ENCODE measurements around the gene KRTCAP3.
A peak's percentile ranks its signal among the peaks of the same experiment; 100 is the strongest.

The KRTCAP3 gene

GRCh38 chr2:27485496-27485895, 43.3 kb downstream of the KRTCAP3 start:
- H3K36me3 ChIP-seq (ENCODE audit: control insufficient read depth, insufficient read depth, low read length) = peaks cover 17% of the 10 kb centered on the region
- H3K4me3 ChIP-seq (ENCODE audit: extremely low read depth, insufficient read depth, low read length, poor library complexity, severe bottlenecking) = no peak overlapping the region
- no peaks in the 10 kb centered on the region for H3K4me1 ChIP-seq (ENCODE audit: control insufficient read depth, insufficient read depth, low read length, poor library complexity, severe bottlenecking)
- H3K27ac ChIP-seq (ENCODE audit: low read depth, low read length, severe bottlenecking) = no peak overlapping the region
- WGBS, 2 experiments (ENCODE audit: insufficient coverage in 2 of 2) = 59 to 69% methylated on average over 3 of the region's 3 CpGs
- no peaks in the 10 kb centered on the region for H3K9me3 ChIP-seq (ENCODE audit: control insufficient read depth, low read length)

GRCh38 chr2:27489118-27489497, 46.9 kb downstream of the KRTCAP3 start:
- H3K27ac ChIP-seq (ENCODE audit: low read depth, low read length, severe bottlenecking) = peak overlapping the region; percentile 12
- peak overlapping the region; percentile 58 for H3K4me3 ChIP-seq (ENCODE audit: extremely low read depth, insufficient read depth, low read length, poor library complexity, severe bottlenecking)
- 0 to 5% methylated on average over 3 to 6 of the region's 11 CpGs for WGBS, 2 experiments (ENCODE audit: insufficient coverage in 2 of 2)
- H3K36me3 ChIP-seq (ENCODE audit: control insufficient read depth, insufficient read depth, low read length) = peaks cover under 1% of the 10 kb centered on the region
- no peaks in the 10 kb centered on the region for H3K9me3 ChIP-seq (ENCODE audit: control insufficient read depth, low read length)
- no peaks in the 10 kb centered on the region for H3K4me1 ChIP-seq (ENCODE audit: control insufficient read depth, insufficient read depth, low read length, poor library complexity, severe bottlenecking)

DNA sequence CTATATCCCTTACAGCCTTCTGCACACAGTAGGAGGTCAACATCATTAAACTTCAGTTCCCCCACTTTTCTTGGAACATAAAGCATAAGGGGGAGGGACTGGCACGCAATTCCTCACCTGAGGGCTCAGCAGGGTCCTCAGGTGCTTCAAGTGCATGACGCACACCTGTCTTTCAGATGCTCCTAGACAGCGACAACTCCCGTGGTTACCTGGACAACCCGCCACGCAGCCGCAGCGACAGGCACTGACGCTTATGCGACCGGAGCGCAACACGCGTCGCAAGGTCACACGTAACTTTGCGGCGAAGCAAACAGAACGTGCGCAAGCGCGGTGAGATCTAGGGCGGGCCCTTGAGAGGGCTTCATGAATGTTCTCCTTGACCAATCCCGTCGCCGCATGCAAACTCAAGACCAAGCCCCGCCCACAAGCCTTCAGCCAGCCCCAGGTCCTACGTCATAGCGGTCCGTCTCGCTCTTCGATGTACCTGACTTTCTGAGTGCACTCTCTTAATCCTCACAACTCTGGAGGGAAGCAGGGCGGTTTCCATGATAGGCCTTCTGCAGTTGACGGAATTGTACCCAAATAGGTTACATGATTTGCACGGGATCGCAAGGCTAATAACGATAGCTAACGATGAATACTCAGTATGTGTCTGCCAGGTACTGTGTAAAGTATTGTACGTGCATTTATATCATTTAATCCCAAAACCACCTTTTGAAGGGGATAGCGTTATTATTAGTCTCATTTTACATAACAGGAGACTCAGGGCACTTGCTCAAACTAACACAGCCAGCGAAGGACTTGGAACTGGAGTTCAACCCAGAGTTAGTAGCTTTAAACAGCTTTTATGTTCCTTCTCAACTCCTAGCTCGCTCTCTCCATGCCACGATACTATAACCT, 47.6 kb downstream of the KRTCAP3 start, which contains the start of gene IFT172:
IFT172 (minus strand) TSS at position 246 of the 900 bp plus-strand sequence; CDS start at position 156, 90 bp downstream.
- Histone ChIP-seq H3K27ac (ENCODE audit: low read depth, low read length, severe bottlenecking) (peak within 1 kb of the TSS; percentile 12), H3K36me3 (ENCODE audit: control insufficient read depth, insufficient read depth, low read length) (no peaks in the 10 kb centered on the region), H3K4me1 (ENCODE audit: control insufficient read depth, insufficient read depth, low read length, poor library complexity, severe bottlenecking) (peaks cover 3% of the 10 kb centered on the region), H3K9me3 (ENCODE audit: control insufficient read depth, low read length) (no peaks in the 10 kb centered on the region), H3K4me3 (ENCODE audit: extremely low read depth, insufficient read depth, low read length, poor library complexity, severe bottlenecking) (peak within 1 kb of the TSS; percentile 58)
- 4 to 6% methylated on average over 31 to 38 of the region's 43 CpGs for WGBS, 2 experiments (ENCODE audit: insufficient coverage in 2 of 2)

DNA sequence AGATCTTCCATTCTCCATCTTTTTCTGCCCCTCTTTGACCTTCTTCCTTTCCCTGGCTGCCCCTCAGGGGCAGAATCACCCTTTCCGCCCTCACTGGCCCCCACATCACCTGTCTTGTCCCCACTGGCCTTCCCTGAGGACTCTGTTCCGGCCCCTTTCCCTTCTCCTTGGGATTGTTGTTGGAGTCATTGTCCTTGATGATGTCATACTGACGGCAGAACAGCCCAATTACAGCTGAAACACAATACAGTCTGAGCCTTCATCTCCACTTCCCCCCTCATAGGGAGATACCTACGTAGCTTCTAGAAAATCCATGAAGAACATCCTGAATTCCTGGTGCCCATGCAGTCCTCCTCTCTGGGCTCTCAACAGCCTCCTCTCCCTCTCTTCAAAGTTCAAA, 50.4 kb downstream of the KRTCAP3 start:
- peaks cover 9% of the 10 kb centered on the region for H3K4me1 ChIP-seq (ENCODE audit: control insufficient read depth, insufficient read depth, low read length, poor library complexity, severe bottlenecking)
- H3K36me3 ChIP-seq (ENCODE audit: control insufficient read depth, insufficient read depth, low read length) = no peaks in the 10 kb centered on the region
- H3K9me3 ChIP-seq (ENCODE audit: control insufficient read depth, low read length) = no peaks in the 10 kb centered on the region
- WGBS, 2 experiments (ENCODE audit: insufficient coverage in 2 of 2) = 92 to 100% methylated on average over 1 to 2 of the region's 4 CpGs
- no peak overlapping the region for H3K4me3 ChIP-seq (ENCODE audit: extremely low read depth, insufficient read depth, low read length, poor library complexity, severe bottlenecking)
- no peak overlapping the region for H3K27ac ChIP-seq (ENCODE audit: low read depth, low read length, severe bottlenecking)

DNA sequence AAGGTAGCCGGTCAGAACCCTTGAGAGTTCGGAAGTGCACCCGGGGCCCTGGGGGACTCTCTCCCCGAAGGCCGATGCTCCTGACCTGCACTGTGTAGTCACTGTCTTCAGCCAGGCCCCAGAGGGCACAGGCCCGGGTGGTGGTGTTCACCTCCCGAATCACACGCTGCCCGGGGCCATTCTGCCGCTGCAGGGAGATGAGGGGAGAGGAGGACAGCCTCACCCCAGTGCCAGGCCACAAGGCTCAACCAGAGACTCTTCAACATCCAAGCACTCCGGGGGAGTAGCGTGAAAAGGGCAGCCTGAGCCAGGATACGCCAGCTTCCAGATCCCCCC, 51.7 kb downstream of the KRTCAP3 start:
- 79 to 81% methylated on average over 10 of the region's 13 CpGs for WGBS, 2 experiments (ENCODE audit: insufficient coverage in 2 of 2)
- H3K9me3 ChIP-seq (ENCODE audit: control insufficient read depth, low read length) = no peaks in the 10 kb centered on the region
- H3K27ac ChIP-seq (ENCODE audit: low read depth, low read length, severe bottlenecking) = no peak overlapping the region
- no peaks in the 10 kb centered on the region for H3K36me3 ChIP-seq (ENCODE audit: control insufficient read depth, insufficient read depth, low read length)
- peaks cover 9% of the 10 kb centered on the region for H3K4me1 ChIP-seq (ENCODE audit: control insufficient read depth, insufficient read depth, low read length, poor library complexity, severe bottlenecking)
- H3K4me3 ChIP-seq (ENCODE audit: extremely low read depth, insufficient read depth, low read length, poor library complexity, severe bottlenecking) = no peak overlapping the region
